ENCODE data around the gene STK35. TPM values are rescaled to one million over a fixed set of nuclear protein-coding genes. Genes with fewer than 3 reads are reported as not detected.

The STK35 gene
- total and polyA plus RNA-seq, 9 of the 15 experiments (the other 6 are each of a cell fraction or from before 2014, with no cell fraction given) = 1.0 to 11.0 (median 6.3) TPM

GRCh38 chr20:2164966-2165365, 63.3 kb downstream of the STK35 start:
- H4K20me1 ChIP-seq (replicated peaks; ENCODE audit: control insufficient read depth, insufficient read depth, low read length) = peaks cover 4% of the 10 kb centered on the region; the same call in 1 of the 2 replicates
- peaks cover 2 to 30% of the 10 kb centered on the region in 2 experiments; a peak in 4 of 5 replicates for H3K27me3 ChIP-seq (ENCODE audit: control insufficient read depth in 2 of 2, insufficient read depth in 2 of 2, low read length in 2 of 2)
- WGBS (ENCODE audit: insufficient coverage, low coverage, missing lambda C conversion rate) = 0% methylated on average over 16 of the region's 16 CpGs
- ATAC-seq = no peak
- H3K4me2 ChIP-seq (ENCODE audit: insufficient read depth, low read length) = no peak overlapping the region
- no peak for DNase-seq (ENCODE audit: extremely low read depth in 1 of 4, low spot score in 3 of 4)
- H3K9me1 ChIP-seq (ENCODE audit: control insufficient read depth, insufficient read depth, low read length) = no peaks in the 10 kb centered on the region
- H3K79me2 ChIP-seq (ENCODE audit: control insufficient read depth, insufficient read depth, low read length) = no peaks in the 10 kb centered on the region
- no peak for FAIRE-seq
- ChIA-PET CTCF (ENCODE audit: low intra/inter-chr PET ratio) (no interaction called here), POLR2A (no interaction called here)
- H3K9ac ChIP-seq (ENCODE audit: insufficient read depth in 1 of 2, low read depth in 2 of 2, low read length in 2 of 2) = no peak overlapping the region
- H3K36me3 ChIP-seq (ENCODE audit: control insufficient read depth, insufficient read depth, low read length) = no peaks in the 10 kb centered on the region
- TF ChIP-seq, protein P1, sequence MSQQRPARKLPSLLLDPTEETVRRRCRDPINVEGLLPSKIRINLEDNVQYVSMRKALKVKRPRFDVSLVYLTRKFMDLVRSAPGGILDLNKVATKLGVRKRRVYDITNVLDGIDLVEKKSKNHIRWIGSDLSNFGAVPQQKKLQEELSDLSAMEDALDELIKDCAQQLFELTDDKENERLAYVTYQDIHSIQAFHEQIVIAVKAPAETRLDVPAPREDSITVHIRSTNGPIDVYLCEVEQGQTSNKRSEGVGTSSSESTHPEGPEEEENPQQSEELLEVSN (IDR thresholded peaks at IDR 0.05; ENCODE audit: borderline replicate concordance in 1 of 2, extremely low read depth in 1 of 2, insufficient read depth in 1 of 2, insufficient read length in 1 of 2, low read depth in 1 of 2, low read length in 1 of 2, poor library complexity in 1 of 2, severe bottlenecking in 1 of 2) = peak in 1 of 2 experiments; percentile 59
- TF ChIP-seq SOX6 (IDR thresholded peaks at IDR 0.05) (no peak), CREBBP (IDR thresholded peaks at IDR 0.05; ENCODE audit: low read depth, low read length) (no peak), EWSR1 (IDR thresholded peaks at IDR 0.05; ENCODE audit: borderline replicate concordance, low read depth, partially characterized antibody) (no peak), L3MBTL2 (IDR thresholded peaks at IDR 0.05) (peak; percentile 46; the same call in 1 of the 2 replicates), ARID1B (IDR thresholded peaks at IDR 0.05) (no peak)
- H3K4me1 ChIP-seq (replicated peaks in 1 of 2; ENCODE audit: control insufficient read depth in 2 of 2, insufficient read depth in 2 of 2, low read length in 2 of 2) = no peaks in the 10 kb centered on the region
- intact Hi-C loops (cut with micrococcal nuclease) = no loop called here
- no peak overlapping the region for H3K4me3 ChIP-seq
- H2AFZ ChIP-seq (ENCODE audit: low read depth, low read length) = no peak overlapping the region
- no TSS peak for BruUV-seq (replicated peaks)
- no peaks in the 10 kb centered on the region for H3K9me3 ChIP-seq (replicated peaks; ENCODE audit: control insufficient read depth, insufficient read depth, low read depth, low read length)
- no peak overlapping the region for H3K27ac ChIP-seq (ENCODE audit: extremely low read depth, low read depth, low read length)
- in situ Hi-C loops (cut with MboI) = no loop called here
